ENCODE data around the gene TOM1. TPM values are rescaled to one million over a fixed set of nuclear protein-coding genes. Genes with fewer than 3 reads are reported as not detected.
A peak's percentile ranks its signal among the peaks of the same experiment; 100 is the strongest.

The TOM1 gene
- total and polyA plus RNA-seq, 2 of the 13 experiments (the other 11 are each of a cell fraction or from before 2014, with no cell fraction given): 30.8 to 87.3 TPM

- TF ChIP-seq ZBTB46 (CRISPR knock-in tag; IDR thresholded peaks at IDR 0.05; ENCODE audit: borderline replicate concordance): no peak
- TF ChIP-seq JARID2 (CRISPR knock-in tag; IDR thresholded peaks at IDR 0.05; ENCODE audit: insufficient replicate concordance): no peak
- no peak for TF ChIP-seq SNAPC4 (CRISPR knock-in tag; IDR thresholded peaks at IDR 0.05)
- TF ChIP-seq SAP130 (CRISPR knock-in tag; IDR thresholded peaks at IDR 0.05; ENCODE audit: low read depth): peak; percentile 99
- peak; percentile 88 for TF ChIP-seq ZSCAN29 (CRISPR knock-in tag; conservative IDR thresholded peaks at IDR 0.05)
- TF ChIP-seq CBX5 (CRISPR knock-in tag; IDR thresholded peaks at IDR 0.05; ENCODE audit: borderline replicate concordance): peak; percentile 91; the same call in 1 of the 2 replicates
- TF ChIP-seq ZNF430 (CRISPR knock-in tag; IDR thresholded peaks at IDR 0.05): peak; percentile 59; the same call in 1 of the 2 replicates
- peak; percentile 89 for TF ChIP-seq BCL6 (CRISPR knock-in tag; IDR thresholded peaks at IDR 0.05)
- TF ChIP-seq ZFP1 (CRISPR knock-in tag; IDR thresholded peaks at IDR 0.05): 0 out of 2 replicates have a peak, but pooled peaks have one; percentile 41
- peak; percentile 89 for TF ChIP-seq HNF1B (CRISPR knock-in tag; IDR thresholded peaks at IDR 0.05)
- no peak for TF ChIP-seq ZNF572 (CRISPR knock-in tag; IDR thresholded peaks at IDR 0.05)
- TF ChIP-seq ZNF747 (CRISPR knock-in tag; IDR thresholded peaks at IDR 0.05; ENCODE audit: borderline replicate concordance): peak; percentile 58; the same call in 1 of the 2 replicates
- peak; percentile 76 to 83; a peak in 3 of 4 replicates for TF ChIP-seq EP300 (IDR thresholded peaks at IDR 0.05; ENCODE audit: low read depth in 2 of 2, low read length in 2 of 2)
- peak; percentile 82; the same call in 1 of the 2 replicates for TF ChIP-seq EP300 (CRISPR knock-in tag; IDR thresholded peaks at IDR 0.05; ENCODE audit: borderline replicate concordance)
- no peak for TF ChIP-seq ZNF737 (CRISPR knock-in tag; IDR thresholded peaks at IDR 0.05; ENCODE audit: borderline replicate concordance)
- TF ChIP-seq NR3C1 (CRISPR knock-in tag; IDR thresholded peaks at IDR 0.05): no peak
- TF ChIP-seq ZNF772 (CRISPR knock-in tag; IDR thresholded peaks at IDR 0.05): peak; percentile 72; the same call in 1 of the 2 replicates
- peak; percentile 89 for TF ChIP-seq HDAC1 (CRISPR knock-in tag; IDR thresholded peaks at IDR 0.05)
- peak; percentile 96 for TF ChIP-seq ELF3 (CRISPR knock-in tag; IDR thresholded peaks at IDR 0.05)
- no peak for TF ChIP-seq PBX2 (CRISPR knock-in tag; IDR thresholded peaks at IDR 0.05)
Observed at GRCh38 chr22:35376728-35377472, 77.2 kb downstream of the TOM1 start (continued).
